IMR-90 (cell line): ENCODE measurements around the gene GARNL3. TPM values are rescaled to one million over a fixed set of nuclear protein-coding genes. Genes with fewer than 3 reads are reported as not detected.

Experiments used
- ATAC-seq: fragments of 200-7000 bp; cut with Tn5 transposase; 2 replicates; pipeline ENCODE4 v1.9.1; 2020; ENCODE audit warnings: low read depth, mild to moderate bottlenecking, moderate library complexity
- BruUV-seq: library from RNA; stranded (reverse); fragments of 400-500 nt; replicated peaks from 2 replicates; lab custom pipeline; 2021; lab: Mats Ljungman, UMichigan
- CTCF ChIA-PET: fragments of 300-600 bp; formaldehyde crosslinking; extraction: SDS; loops from one replicate; lab custom pipeline; 2021; ENCODE audit warnings: antibody characterized with exemption; lab: Yijun Ruan, JAX
- POLR2A ChIA-PET: fragments of 300-600 bp; sonication (Branson Sonifier 250); formaldehyde crosslinking; loops from one replicate; lab custom pipeline; 2022; ENCODE audit warnings: antibody characterized with exemption; ENCODE audit not compliant: unreplicated experiment; lab: Charles Lee
- DNase-seq: peaks from one replicate; pipeline ENCODE4 v3.0.0; 2013
- H2AFZ ChIP-seq: replicated peaks from 2 replicates; pipeline ENCODE3; 2013; ENCODE audit warnings: low read length, mild to moderate bottlenecking; ENCODE audit not compliant: poor library complexity
- H2AK5ac ChIP-seq: 2 replicates; pipeline ENCODE4 v1.6.1; 2013; ENCODE audit warnings: low read depth, low read length, inconsistent platforms
- H2AK9ac ChIP-seq: replicated peaks from 2 replicates; pipeline ENCODE3; 2013; ENCODE audit warnings: mild to moderate bottlenecking, low read depth, low read length, moderate library complexity; ENCODE audit not compliant: poor library complexity
- H2BK120ac ChIP-seq: 2 replicates; pipeline ENCODE4 v1.6.1; 2013; ENCODE audit warnings: low read depth, low read length, inconsistent platforms
- H2BK15ac ChIP-seq: 3 replicates; pipeline ENCODE4 v1.6.1; 2013; ENCODE audit warnings: low read depth, low read length, inconsistent platforms
- H2BK20ac ChIP-seq: 2 replicates; pipeline ENCODE4 v1.6.1; 2013; ENCODE audit warnings: low read depth, mild to moderate bottlenecking, inconsistent platforms, low read length, moderate library complexity
- H2BK5ac ChIP-seq: 2 replicates; pipeline ENCODE4 v1.6.1; 2013; ENCODE audit warnings: mild to moderate bottlenecking, low read depth, low read length, inconsistent platforms; ENCODE audit not compliant: poor library complexity, severe bottlenecking
- H3K14ac ChIP-seq: replicated peaks from 2 replicates; pipeline ENCODE4 v1.6.1; 2013; ENCODE audit warnings: low read depth, low read length, inconsistent platforms
- H3K18ac ChIP-seq: 2 replicates; pipeline ENCODE4 v1.6.1; 2013; ENCODE audit warnings: low read depth, low read length, control low read depth
- H3K23ac ChIP-seq: 2 replicates; pipeline ENCODE4 v1.6.1; 2013; ENCODE audit warnings: low read depth, low read length, inconsistent platforms
- H3K27ac ChIP-seq: 2 replicates; pipeline ENCODE4 v1.5.1; 2013; ENCODE audit warnings: mild to moderate bottlenecking, control low read depth, low read length; ENCODE audit not compliant: insufficient read depth
- H3K27me3 ChIP-seq: 2 replicates; pipeline ENCODE4 v1.6.1; 2013; ENCODE audit warnings: low read length; ENCODE audit not compliant: control insufficient read depth, insufficient read depth
- H3K36me3 ChIP-seq: 2 replicates; pipeline ENCODE4 v1.6.1; 2013; ENCODE audit warnings: low read length, mixed read lengths; ENCODE audit not compliant: control insufficient read depth, insufficient read depth
- H3K4ac ChIP-seq: 2 replicates; pipeline ENCODE4 v1.6.1; 2013; ENCODE audit warnings: low read depth, low read length, inconsistent platforms
- H3K4me1 ChIP-seq: 2 replicates; pipeline ENCODE4 v1.6.1; 2013; ENCODE audit warnings: low read length, mixed read lengths; ENCODE audit not compliant: control insufficient read depth, insufficient read depth
- H3K4me2 ChIP-seq: 2 replicates; pipeline ENCODE4 v1.6.1; 2013; ENCODE audit warnings: low read depth, mild to moderate bottlenecking, control low read depth, low read length, moderate library complexity
- H3K4me3 ChIP-seq: 2 replicates; pipeline ENCODE4 v1.5.1; 2013; ENCODE audit warnings: low read depth, mild to moderate bottlenecking, control low read depth, low read length, moderate library complexity; ENCODE audit not compliant: insufficient read depth
- H3K56ac ChIP-seq: 2 replicates; pipeline ENCODE4 v1.6.1; 2013; ENCODE audit warnings: low read length, inconsistent platforms; ENCODE audit not compliant: insufficient read depth; ENCODE audit errors: extremely low read depth
- H3K79me1 ChIP-seq, 2 experiments: 2 replicates each; pipeline ENCODE4 v1.6.1; 2013; ENCODE audit warnings: low read length in 2 of 2, inconsistent platforms in 1 of 2, low read depth in 1 of 2
- H3K9ac ChIP-seq: 2 replicates; pipeline ENCODE4 v1.6.1; 2013; ENCODE audit warnings: low read depth, low read length, control low read depth
- H3K9me1 ChIP-seq: 2 replicates; pipeline ENCODE4 v1.6.1; 2013; ENCODE audit warnings: low read length, inconsistent platforms; ENCODE audit not compliant: insufficient read depth
- H3K9me3 ChIP-seq: 2 replicates; pipeline ENCODE4 v1.6.1; 2013; ENCODE audit warnings: low read length; ENCODE audit not compliant: control insufficient read depth, insufficient read depth
- H4K20me1 ChIP-seq: 2 replicates; pipeline ENCODE4 v1.6.1; 2013; ENCODE audit warnings: low read length, inconsistent platforms; ENCODE audit not compliant: insufficient read depth
- H4K5ac ChIP-seq: 2 replicates; pipeline ENCODE4 v1.6.1; 2013; ENCODE audit warnings: mild to moderate bottlenecking, low read depth, low read length, control low read depth
- H4K8ac ChIP-seq, 2 experiments: 2 replicates each; pipeline ENCODE4 v1.6.1; 2013; ENCODE audit warnings: low read depth in 2 of 2, low read length in 2 of 2, control low read depth in 1 of 2, inconsistent platforms in 1 of 2
- H4K91ac ChIP-seq: 2 replicates; pipeline ENCODE4 v1.6.1; 2013; ENCODE audit warnings: low read depth, low read length, inconsistent platforms; ENCODE audit not compliant: insufficient read depth
- BHLHE40 ChIP-seq: fragments of 150-350 bp; IDR thresholded peaks from 2 replicates; pipeline ENCODE4 v1.6.1; 2016; ENCODE audit warnings: mild to moderate bottlenecking, low read depth, low read length
- CEBPB ChIP-seq: IDR thresholded peaks from 2 replicates; pipeline ENCODE4 v1.6.1; 2012; ENCODE audit warnings: low read depth, low read length, improper control_type of control experiment
- CHD1 ChIP-seq: IDR thresholded peaks from 2 replicates; pipeline ENCODE4 v1.6.1; 2012; ENCODE audit warnings: low read depth, low read length, improper control_type of control experiment
- FOS ChIP-seq: fragments of 150-350 bp; IDR thresholded peaks from 2 replicates; pipeline ENCODE4 v1.6.1; 2016; ENCODE audit warnings: low read depth, low read length
- MAFK ChIP-seq: IDR thresholded peaks from 2 replicates; pipeline ENCODE4 v1.6.1; 2012; ENCODE audit warnings: low read depth, low read length, improper control_type of control experiment
- MAZ ChIP-seq: IDR thresholded peaks from 2 replicates; pipeline ENCODE4 v1.6.1; 2012; ENCODE audit warnings: low read depth, mild to moderate bottlenecking, low read length, improper control_type of control experiment, moderate library complexity, borderline replicate concordance
- MXI1 ChIP-seq: IDR thresholded peaks from 2 replicates; pipeline ENCODE4 v1.6.1; 2012; ENCODE audit warnings: low read depth, mild to moderate bottlenecking, low read length, moderate library complexity, borderline replicate concordance
- POLR2A ChIP-seq: IDR thresholded peaks from 2 replicates; pipeline ENCODE4 v1.6.1; 2012; ENCODE audit warnings: mild to moderate bottlenecking, low read depth, low read length
- RAD21 ChIP-seq: IDR thresholded peaks from 2 replicates; pipeline ENCODE4 v1.6.1; 2012; ENCODE audit warnings: low read length, improper control_type of control experiment
- RCOR1 ChIP-seq: IDR thresholded peaks from 2 replicates; pipeline ENCODE4 v1.6.1; 2012; ENCODE audit warnings: mild to moderate bottlenecking, low read length, improper control_type of control experiment; ENCODE audit not compliant: insufficient replicate concordance
- RFX5 ChIP-seq: IDR thresholded peaks from 2 replicates; pipeline ENCODE4 v1.8.0; 2012; ENCODE audit warnings: low read depth, mild to moderate bottlenecking, low read length, moderate library complexity
- SMC3 ChIP-seq: fragments of 150-350 bp; IDR thresholded peaks from 2 replicates; pipeline ENCODE4 v1.6.1; 2016; ENCODE audit warnings: low read depth, mild to moderate bottlenecking, antibody characterized with exemption, low read length, moderate library complexity
- WGBS, 2 experiments: methylation state at CpG; one replicate each; pipeline versions ENCODE4 v1.1.5 to v1.1.7; 2013; ENCODE audit warnings: missing lambda C conversion rate in 2 of 2; ENCODE audit not compliant: insufficient read length in 1 of 2; ENCODE audit errors: extremely low coverage in 2 of 2; 5-methylcytosine and 5-hydroxymethylcytosine counted together
- dilution Hi-C: fragments of 300-500 bp; cut with HindIII; formaldehyde crosslinking; loops from one replicate; pipeline ENCODE4 v1.14.3; 2018; ENCODE audit warnings: low sequenced_read_pairs; ENCODE audit not compliant: unreplicated experiment
- in situ Hi-C: fragments of 300-500 bp; cut with MboI; formaldehyde crosslinking; loops from 3 replicates; pipeline ENCODE4 v1.14.3; 2019; ENCODE audit warnings: low sequenced_read_pairs, inconsistent platforms, mixed read lengths
- intact Hi-C: fragments of 100-400 bp; cut with micrococcal nuclease; formaldehyde crosslinking; loops from 2 replicates; pipeline ENCODE4 v1.10.0; 2022
- polyA plus RNA-seq, 3 experiments: library from polyadenylated mRNA; depleted of rRNA; stranded (reverse); fragments of >200 nt; gene quantifications; 2 replicates each; pipeline ENCODE4 v1.2.3, GENCODE V29; 2012; ENCODE audit warnings: low replicate concordance in 1 of 3
- total RNA-seq: library from RNA; depleted of rRNA; stranded (reverse); fragments of >200 nt; gene quantifications from 2 replicates; pipeline ENCODE4 v1.2.3, GENCODE V29; 2012
- TF ChIP-seq, protein P1 (sequence below): fragments of 150-350 bp; IDR thresholded peaks from 2 replicates; pipeline ENCODE4 v1.6.1; 2016; ENCODE audit warnings: low read depth, mild to moderate bottlenecking, low read length, moderate library complexity, borderline replicate concordance
- TF ChIP-seq, protein P2 (sequence below): fragments of 150-350 bp; IDR thresholded peaks from 2 replicates; pipeline ENCODE4 v1.6.1; 2017; ENCODE audit warnings: mild to moderate bottlenecking, antibody characterized with exemption, low read length, low read depth
- TF ChIP-seq, protein P3 (sequence below): conservative IDR thresholded peaks from 2 replicates; pipeline ENCODE4 v1.5.1; 2012; ENCODE audit warnings: mild to moderate bottlenecking, low read depth, low read length, improper control_type of control experiment

Gene GARNL3
- total and polyA plus RNA-seq, 2 of the 4 experiments (the other 2 are of a cell fraction): 1.9 to 5.0 TPM

DNA sequence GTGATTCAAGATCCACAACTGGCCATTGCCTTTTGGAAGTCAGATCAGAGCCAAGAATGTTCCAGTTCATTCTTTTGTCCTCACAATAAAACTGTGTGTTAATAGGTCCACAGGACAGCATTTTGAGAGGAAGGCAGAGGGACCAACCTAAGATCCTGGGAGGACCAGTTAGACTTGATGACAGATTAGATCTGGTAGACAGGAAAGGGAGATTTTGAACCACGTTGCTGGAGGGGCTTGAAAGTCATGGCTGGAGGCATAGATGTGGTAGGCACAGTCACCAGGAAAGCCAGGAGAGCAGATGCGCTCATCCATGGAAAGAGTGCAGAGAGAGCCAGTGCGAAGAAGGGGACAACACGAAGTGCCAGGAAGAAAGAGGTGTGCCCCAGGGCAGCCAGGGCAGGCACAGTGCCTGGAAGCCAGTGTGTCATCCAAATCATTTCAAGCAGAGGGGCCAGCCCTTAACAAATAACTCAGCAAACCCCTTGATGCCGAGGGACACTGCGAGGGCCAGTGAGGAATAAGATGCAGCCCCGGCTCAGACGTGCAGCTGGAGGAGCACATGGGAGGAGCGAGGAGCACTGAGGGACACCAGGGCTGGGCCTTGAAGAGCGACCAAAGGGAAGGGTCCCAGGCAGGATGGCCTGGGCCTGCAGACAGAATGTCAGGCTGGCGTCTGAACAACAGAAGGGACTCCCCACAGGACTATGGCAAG lies 119.6 kb downstream of the GARNL3 start:
- H3K4me3 ChIP-seq: no peak overlapping the region
- H3K9me1 ChIP-seq: peaks cover 6% of the 10 kb centered on the region; the same call in 1 of the 2 replicates
- in situ Hi-C loops: loop anchor here (25.0 kb wide), 1 partner anchor 447 kb away; no protein-coding TSS in a partner anchor
- dilution Hi-C loops: no loop called here
- H3K9me3 ChIP-seq: peaks cover 2% of the 10 kb centered on the region; the same call in 1 of the 2 replicates
- peaks cover 5% of the 10 kb centered on the region for H3K4me1 ChIP-seq
- H2BK15ac ChIP-seq: no peak overlapping the region
- no peak for ATAC-seq
- no peak overlapping the region for H2BK120ac ChIP-seq
- intact Hi-C loops: no loop called here
- H3K9ac ChIP-seq: no peak overlapping the region
- no peak overlapping the region for H4K91ac ChIP-seq
- no peak overlapping the region for H2AK9ac ChIP-seq
- peaks cover 28% of the 10 kb centered on the region for H3K27me3 ChIP-seq
- BruUV-seq: no TSS peak
- peaks cover 9% of the 10 kb centered on the region; the same call in 1 of the 2 replicates for H4K20me1 ChIP-seq
- H2AFZ ChIP-seq: no peak overlapping the region
- H3K79me1 ChIP-seq: no peaks in the 10 kb centered on the region
- H3K56ac ChIP-seq: no peak overlapping the region
- 84% methylated on average over 5 of the region's 11 CpGs; no CpG with 5 or more reads in 1 of the 2 experiments for WGBS, 2 experiments
- H3K4me2 ChIP-seq: no peak overlapping the region
- no peak overlapping the region for H2AK5ac ChIP-seq
- H3K14ac ChIP-seq: no peak overlapping the region
- H3K4ac ChIP-seq: no peak overlapping the region
- H3K36me3 ChIP-seq: no peaks in the 10 kb centered on the region
- H3K23ac ChIP-seq: no peak overlapping the region
- no peak for DNase-seq
- POLR2A ChIA-PET: no interaction called here
- no peak overlapping the region for H4K8ac ChIP-seq
- H4K5ac ChIP-seq: no peak overlapping the region
- no peak overlapping the region for H3K18ac ChIP-seq
- CTCF ChIA-PET: no interaction called here
- no peak overlapping the region for H2BK5ac ChIP-seq
- H3K27ac ChIP-seq: no peak overlapping the region
- no peak overlapping the region for H2BK20ac ChIP-seq
- TF ChIP-seq SMC3 (no peak), FOS (no peak), RFX5 (no peak), RAD21 (no peak), MXI1 (no peak), CHD1 (no peak), POLR2A (no peak), MAFK (no peak), BHLHE40 (no peak), MAZ (no peak), CEBPB (no peak), RCOR1 (no peak)
- TF ChIP-seq, protein P1, sequence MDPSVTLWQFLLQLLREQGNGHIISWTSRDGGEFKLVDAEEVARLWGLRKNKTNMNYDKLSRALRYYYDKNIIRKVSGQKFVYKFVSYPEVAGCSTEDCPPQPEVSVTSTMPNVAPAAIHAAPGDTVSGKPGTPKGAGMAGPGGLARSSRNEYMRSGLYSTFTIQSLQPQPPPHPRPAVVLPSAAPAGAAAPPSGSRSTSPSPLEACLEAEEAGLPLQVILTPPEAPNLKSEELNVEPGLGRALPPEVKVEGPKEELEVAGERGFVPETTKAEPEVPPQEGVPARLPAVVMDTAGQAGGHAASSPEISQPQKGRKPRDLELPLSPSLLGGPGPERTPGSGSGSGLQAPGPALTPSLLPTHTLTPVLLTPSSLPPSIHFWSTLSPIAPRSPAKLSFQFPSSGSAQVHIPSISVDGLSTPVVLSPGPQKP: no peak
- TF ChIP-seq, protein P2, sequence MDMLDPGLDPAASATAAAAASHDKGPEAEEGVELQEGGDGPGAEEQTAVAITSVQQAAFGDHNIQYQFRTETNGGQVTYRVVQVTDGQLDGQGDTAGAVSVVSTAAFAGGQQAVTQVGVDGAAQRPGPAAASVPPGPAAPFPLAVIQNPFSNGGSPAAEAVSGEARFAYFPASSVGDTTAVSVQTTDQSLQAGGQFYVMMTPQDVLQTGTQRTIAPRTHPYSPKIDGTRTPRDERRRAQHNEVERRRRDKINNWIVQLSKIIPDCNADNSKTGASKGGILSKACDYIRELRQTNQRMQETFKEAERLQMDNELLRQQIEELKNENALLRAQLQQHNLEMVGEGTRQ: no peak
- TF ChIP-seq, protein P3, sequence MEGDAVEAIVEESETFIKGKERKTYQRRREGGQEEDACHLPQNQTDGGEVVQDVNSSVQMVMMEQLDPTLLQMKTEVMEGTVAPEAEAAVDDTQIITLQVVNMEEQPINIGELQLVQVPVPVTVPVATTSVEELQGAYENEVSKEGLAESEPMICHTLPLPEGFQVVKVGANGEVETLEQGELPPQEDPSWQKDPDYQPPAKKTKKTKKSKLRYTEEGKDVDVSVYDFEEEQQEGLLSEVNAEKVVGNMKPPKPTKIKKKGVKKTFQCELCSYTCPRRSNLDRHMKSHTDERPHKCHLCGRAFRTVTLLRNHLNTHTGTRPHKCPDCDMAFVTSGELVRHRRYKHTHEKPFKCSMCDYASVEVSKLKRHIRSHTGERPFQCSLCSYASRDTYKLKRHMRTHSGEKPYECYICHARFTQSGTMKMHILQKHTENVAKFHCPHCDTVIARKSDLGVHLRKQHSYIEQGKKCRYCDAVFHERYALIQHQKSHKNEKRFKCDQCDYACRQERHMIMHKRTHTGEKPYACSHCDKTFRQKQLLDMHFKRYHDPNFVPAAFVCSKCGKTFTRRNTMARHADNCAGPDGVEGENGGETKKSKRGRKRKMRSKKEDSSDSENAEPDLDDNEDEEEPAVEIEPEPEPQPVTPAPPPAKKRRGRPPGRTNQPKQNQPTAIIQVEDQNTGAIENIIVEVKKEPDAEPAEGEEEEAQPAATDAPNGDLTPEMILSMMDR: no peak
